ENCODE measurements around the gene GHR. TPM values are rescaled to one million over a fixed set of nuclear protein-coding genes. Genes with fewer than 3 reads are reported as not detected.
"Not testable (repeated sequence)": the region's sequence is repeated elsewhere in the genome, so short reads cannot be mapped to it uniquely, and the experiment has no call there.

GHR gene
- total RNA-seq, 1 experiment from 2014 or later: not detected

- DNase-seq (ENCODE audit: low spot score): no peak
These were observed 146.8 kb downstream of the GHR start for GRCh38 chr5:42569953-42570548.

GRCh38 chr5:42570966-42571960 lies 148.0 kb downstream of the GHR start:
- DNase-seq (ENCODE audit: low spot score): no peak

GRCh38 chr5:42572313-42572712 lies 149.1 kb downstream of the GHR start:
- DNase-seq (ENCODE audit: low spot score): no peak

- no peak for DNase-seq (ENCODE audit: low spot score)
These were observed 150.1 kb downstream of the GHR start for GRCh38 chr5:42573386-42573785.

GRCh38 chr5:42575914-42576313 lies 152.7 kb downstream of the GHR start:
- not testable (repeated sequence) for DNase-seq (ENCODE audit: low spot score)

- DNase-seq (ENCODE audit: low spot score): not testable (repeated sequence)
These were observed 155.7 kb downstream of the GHR start for GRCh38 chr5:42578901-42579300.

- no peak for DNase-seq (ENCODE audit: low spot score)
These were observed 156.1 kb downstream of the GHR start for GRCh38 chr5:42579320-42579719.

- DNase-seq (ENCODE audit: low spot score): no peak
These were observed 158.6 kb downstream of the GHR start for GRCh38 chr5:42581845-42582244.

- DNase-seq (ENCODE audit: low spot score): no peak
These were observed 159.5 kb downstream of the GHR start for GRCh38 chr5:42582723-42583122.

- DNase-seq (ENCODE audit: low spot score): peak; percentile 77
These were observed 160.1 kb downstream of the GHR start for GRCh38 chr5:42583322-42583721.

GRCh38 chr5:42586625-42587024 lies 163.4 kb downstream of the GHR start:
- no peak for DNase-seq (ENCODE audit: low spot score)

GRCh38 chr5:42587096-42587723 lies 164.0 kb downstream of the GHR start:
- no peak for DNase-seq (ENCODE audit: low spot score)

GRCh38 chr5:42590566-42590965 lies 167.3 kb downstream of the GHR start:
- no peak for DNase-seq (ENCODE audit: low spot score)

GRCh38 chr5:42591015-42591414 lies 167.8 kb downstream of the GHR start:
- no peak for DNase-seq (ENCODE audit: low spot score)

GRCh38 chr5:42592401-42593140 lies 169.3 kb downstream of the GHR start:
- no peak for DNase-seq (ENCODE audit: low spot score)

- no peak for DNase-seq (ENCODE audit: low spot score)
These were observed 170.4 kb downstream of the GHR start for GRCh38 chr5:42593591-42593990.

GRCh38 chr5:42595597-42595996 lies 172.4 kb downstream of the GHR start:
- no peak for DNase-seq (ENCODE audit: low spot score)

- DNase-seq (ENCODE audit: low spot score): no peak
These were observed 173.6 kb downstream of the GHR start for GRCh38 chr5:42596817-42597216.

GRCh38 chr5:42597318-42597937 lies 174.2 kb downstream of the GHR start:
- DNase-seq (ENCODE audit: low spot score): no peak

- DNase-seq (ENCODE audit: low spot score): no peak
These were observed 175.1 kb downstream of the GHR start for GRCh38 chr5:42598311-42598710.

- DNase-seq (ENCODE audit: low spot score): no peak
These were observed 175.9 kb downstream of the GHR start for GRCh38 chr5:42599106-42599505.
